Fibroblast of pulmonary artery (primary cell): ENCODE measurements around the gene ESYT3.

ENCODE experiments used
- DNase-seq: peaks from one replicate; pipeline ENCODE4 v3.0.0-alpha.2; 2010; ENCODE audit warnings: low read depth
- H3K4me3 ChIP-seq: replicated peaks from 2 replicates; pipeline ENCODE4 v1.5.1; 2011; ENCODE audit warnings: low read depth, mild to moderate bottlenecking, control low read depth, low read length, moderate library complexity
- TF ChIP-seq, protein P1 (sequence below): IDR thresholded peaks from 2 replicates; pipeline ENCODE4 v1.5.1; 2011; ENCODE audit warnings: mild to moderate bottlenecking, control low read depth, low read length, inconsistent platforms; ENCODE audit errors: missing control alignments

ESYT3 gene, protein sequence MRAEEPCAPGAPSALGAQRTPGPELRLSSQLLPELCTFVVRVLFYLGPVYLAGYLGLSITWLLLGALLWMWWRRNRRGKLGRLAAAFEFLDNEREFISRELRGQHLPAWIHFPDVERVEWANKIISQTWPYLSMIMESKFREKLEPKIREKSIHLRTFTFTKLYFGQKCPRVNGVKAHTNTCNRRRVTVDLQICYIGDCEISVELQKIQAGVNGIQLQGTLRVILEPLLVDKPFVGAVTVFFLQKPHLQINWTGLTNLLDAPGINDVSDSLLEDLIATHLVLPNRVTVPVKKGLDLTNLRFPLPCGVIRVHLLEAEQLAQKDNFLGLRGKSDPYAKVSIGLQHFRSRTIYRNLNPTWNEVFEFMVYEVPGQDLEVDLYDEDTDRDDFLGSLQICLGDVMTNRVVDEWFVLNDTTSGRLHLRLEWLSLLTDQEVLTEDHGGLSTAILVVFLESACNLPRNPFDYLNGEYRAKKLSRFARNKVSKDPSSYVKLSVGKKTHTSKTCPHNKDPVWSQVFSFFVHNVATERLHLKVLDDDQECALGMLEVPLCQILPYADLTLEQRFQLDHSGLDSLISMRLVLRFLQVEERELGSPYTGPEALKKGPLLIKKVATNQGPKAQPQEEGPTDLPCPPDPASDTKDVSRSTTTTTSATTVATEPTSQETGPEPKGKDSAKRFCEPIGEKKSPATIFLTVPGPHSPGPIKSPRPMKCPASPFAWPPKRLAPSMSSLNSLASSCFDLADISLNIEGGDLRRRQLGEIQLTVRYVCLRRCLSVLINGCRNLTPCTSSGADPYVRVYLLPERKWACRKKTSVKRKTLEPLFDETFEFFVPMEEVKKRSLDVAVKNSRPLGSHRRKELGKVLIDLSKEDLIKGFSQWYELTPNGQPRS

DNA sequence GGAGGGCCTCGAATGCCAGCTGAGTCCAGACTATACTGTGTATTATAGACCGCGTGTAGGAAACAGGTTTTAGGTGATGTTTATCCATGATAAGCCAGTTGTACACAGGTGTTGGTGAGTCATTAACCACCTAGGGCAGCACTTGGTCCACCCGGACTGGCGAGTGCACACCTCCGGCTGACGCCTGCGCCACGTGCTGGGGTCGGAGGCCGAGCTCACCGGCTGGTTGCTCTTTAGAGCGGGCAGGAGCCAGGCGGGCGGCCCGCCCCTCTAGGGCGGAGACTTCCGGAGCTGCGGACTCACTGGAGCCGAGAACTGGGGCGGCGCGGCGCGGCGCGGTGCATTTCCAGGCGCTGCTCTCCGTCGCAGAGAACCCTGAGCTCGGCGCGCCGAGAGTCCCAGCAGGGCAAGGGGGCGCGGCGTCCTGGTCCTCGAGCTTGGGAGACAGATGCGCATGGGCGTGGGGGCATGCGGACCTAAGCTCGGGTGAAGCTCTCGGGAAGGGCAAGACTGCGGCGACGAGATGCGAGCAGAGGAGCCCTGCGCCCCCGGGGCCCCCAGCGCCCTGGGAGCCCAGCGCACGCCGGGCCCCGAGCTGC is at the start of gene ESYT3:
Gene ESYT3 (plus strand): TSS at position 341 of the 599 bp plus-strand sequence. CDS start 183 bp downstream, at position 524.
- peak within 1 kb of the TSS; percentile 46 for H3K4me3 ChIP-seq
- DNase-seq, result peak; percentile 56
- TF ChIP-seq, protein P1, sequence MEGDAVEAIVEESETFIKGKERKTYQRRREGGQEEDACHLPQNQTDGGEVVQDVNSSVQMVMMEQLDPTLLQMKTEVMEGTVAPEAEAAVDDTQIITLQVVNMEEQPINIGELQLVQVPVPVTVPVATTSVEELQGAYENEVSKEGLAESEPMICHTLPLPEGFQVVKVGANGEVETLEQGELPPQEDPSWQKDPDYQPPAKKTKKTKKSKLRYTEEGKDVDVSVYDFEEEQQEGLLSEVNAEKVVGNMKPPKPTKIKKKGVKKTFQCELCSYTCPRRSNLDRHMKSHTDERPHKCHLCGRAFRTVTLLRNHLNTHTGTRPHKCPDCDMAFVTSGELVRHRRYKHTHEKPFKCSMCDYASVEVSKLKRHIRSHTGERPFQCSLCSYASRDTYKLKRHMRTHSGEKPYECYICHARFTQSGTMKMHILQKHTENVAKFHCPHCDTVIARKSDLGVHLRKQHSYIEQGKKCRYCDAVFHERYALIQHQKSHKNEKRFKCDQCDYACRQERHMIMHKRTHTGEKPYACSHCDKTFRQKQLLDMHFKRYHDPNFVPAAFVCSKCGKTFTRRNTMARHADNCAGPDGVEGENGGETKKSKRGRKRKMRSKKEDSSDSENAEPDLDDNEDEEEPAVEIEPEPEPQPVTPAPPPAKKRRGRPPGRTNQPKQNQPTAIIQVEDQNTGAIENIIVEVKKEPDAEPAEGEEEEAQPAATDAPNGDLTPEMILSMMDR, result no peak

DNA sequence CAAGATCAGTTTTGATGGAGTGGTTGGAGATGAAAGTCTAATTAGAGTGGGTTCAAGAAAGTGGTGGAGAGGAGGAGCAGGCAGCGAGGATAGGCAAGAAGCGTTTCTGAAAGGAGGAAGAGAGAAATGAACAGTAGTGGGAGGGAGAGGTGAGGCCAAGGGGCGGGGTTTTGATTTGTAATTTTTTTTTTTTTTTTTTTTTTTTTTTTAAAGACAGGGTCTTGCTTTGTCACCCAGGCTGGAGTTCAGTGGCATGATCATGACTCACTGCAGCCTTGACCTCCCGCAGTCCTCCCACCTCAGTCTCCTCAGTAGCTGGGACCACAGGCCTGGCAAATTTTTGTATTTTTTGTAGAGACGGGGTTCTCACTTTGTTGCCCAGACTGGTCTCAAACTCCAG is 49.4 kb upstream of the ESYT3 start:
- TF ChIP-seq, protein P1, result no peak
- DNase-seq, result no peak
- H3K4me3 ChIP-seq, result no peak overlapping the region

DNA sequence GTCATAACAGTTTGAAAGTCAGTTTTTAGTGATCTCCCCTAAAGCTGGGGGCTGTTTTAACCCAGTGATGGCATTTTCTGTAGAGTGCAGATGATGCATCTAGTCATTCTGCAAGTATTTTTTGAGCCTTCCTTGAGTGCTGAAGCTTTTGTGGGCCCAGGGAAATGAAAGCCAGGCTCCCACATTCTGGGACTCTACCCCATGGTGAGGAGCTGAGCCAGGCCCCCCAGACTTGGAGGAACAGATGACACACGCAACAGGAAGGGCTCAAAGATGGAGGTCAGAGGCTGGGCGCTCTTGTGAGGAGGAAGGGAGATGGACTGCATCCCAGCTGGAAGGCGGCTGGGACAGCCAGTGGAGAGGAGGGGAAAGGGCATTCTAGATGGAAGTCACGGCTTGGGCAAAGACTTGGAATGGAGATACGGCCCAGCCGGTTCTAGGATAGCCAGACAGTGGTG is 45.2 kb upstream of the ESYT3 start:
- no peak overlapping the region for H3K4me3 ChIP-seq
- peak; percentile 28 for DNase-seq
- TF ChIP-seq, protein P1, result no peak

DNA sequence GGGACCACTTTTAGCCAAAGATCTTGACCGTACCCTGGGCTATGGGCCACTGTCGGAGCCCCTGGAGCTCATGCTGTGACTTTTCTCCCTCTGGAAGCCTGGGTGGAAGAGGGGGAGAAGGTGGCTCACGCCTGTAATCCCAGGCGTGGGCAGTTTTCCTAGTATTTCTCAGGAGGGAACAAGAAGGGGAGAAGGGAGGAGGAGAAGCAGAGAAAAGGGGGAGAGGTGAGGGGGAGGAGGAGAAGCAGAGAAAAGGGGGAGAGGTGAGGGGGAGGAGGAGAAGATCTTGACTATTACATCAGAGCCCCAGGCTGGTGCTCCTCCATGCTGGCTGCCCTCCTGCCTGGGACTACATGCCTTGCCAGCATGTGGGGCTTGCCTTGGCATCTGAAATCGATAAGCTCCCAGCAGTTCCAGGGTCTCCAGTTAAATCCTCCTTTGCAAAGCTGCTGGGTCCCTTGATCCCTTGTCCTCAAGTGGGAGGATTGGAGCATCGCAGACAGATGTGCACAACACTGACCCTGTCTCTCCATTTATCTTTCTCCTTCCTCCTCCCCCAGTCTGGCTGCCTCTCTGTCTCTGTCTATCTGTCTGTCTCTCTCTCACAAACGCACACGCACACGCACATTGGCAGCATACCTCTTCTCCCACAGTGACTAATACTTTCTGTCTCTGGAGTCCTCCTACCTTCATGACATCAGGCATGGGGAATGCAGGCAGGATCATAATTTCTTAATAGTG is 44.4 kb upstream of the ESYT3 start:
- H3K4me3 ChIP-seq, result no peak overlapping the region
- DNase-seq, result peak; percentile 97
- TF ChIP-seq, protein P1, result no peak

DNA sequence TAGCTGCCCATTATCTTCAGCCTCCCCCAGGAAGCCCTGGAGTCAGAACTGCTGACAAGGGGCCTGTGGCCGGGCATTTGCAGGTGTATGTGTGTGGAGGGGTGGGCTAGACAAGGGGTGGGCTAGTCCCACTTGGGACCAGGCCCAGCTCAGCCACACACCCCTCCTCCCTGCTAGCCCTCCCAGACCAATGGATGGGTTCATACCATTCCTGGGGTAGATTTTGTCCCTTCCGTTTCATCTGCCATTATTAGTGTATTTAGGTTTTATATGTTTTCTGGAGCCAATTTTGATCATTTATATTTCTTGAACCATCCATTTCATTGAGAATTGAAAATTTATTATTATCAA is 43.9 kb upstream of the ESYT3 start:
- H3K4me3 ChIP-seq, result no peak overlapping the region
- DNase-seq, result no peak
- TF ChIP-seq, protein P1, result no peak

DNA sequence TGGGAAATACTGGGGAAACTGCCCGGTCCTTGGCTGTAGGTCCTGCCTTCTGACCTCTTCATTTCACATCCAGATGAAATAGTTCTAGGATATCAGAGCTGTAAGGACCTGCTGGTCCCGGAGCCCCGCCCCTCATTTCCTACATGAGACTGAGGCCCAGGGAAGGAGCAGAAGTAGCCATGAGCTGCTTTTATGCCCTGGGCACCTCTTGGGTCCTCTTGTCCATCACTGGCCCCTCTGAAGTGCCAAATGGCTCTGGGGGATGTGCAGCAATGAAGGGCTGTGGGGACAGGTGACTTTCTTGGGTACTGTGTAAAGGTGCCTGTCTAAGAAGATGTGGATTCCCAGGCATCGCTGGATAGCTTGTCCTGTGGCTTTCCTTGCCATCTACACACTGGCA is 40.3 kb upstream of the ESYT3 start:
- no peak for DNase-seq
- no peak overlapping the region for H3K4me3 ChIP-seq
- TF ChIP-seq, protein P1, result no peak
